GM19467 (cell line): Measurements from ENCODE around the gene FOXI3.
"Not testable (repeated sequence)": the region's sequence is repeated elsewhere in the genome, so short reads cannot be mapped to it uniquely, and the experiment has no call there.

Source experiments
- ATAC-seq: cut with Tn5 transposase; IDR thresholded peaks from one replicate; pipeline ENCODE4 v1.9.1; 2021; ENCODE audit warnings: mild to moderate bottlenecking, moderate library complexity; ENCODE audit not compliant: unreplicated experiment

FOXI3 gene

GRCh38 chr2:88442473-88442872 lies 10.0 kb downstream of the FOXI3 start:
- ATAC-seq, result no peak

- no peak for ATAC-seq
Measured at GRCh38 chr2:88442061-88442460, 10.4 kb downstream of the FOXI3 start.

- ATAC-seq, result no peak
Measured at GRCh38 chr2:88437010-88437409, 15.5 kb downstream of the FOXI3 start.

GRCh38 chr2:88429929-88430328 lies 22.6 kb downstream of the FOXI3 start:
- ATAC-seq, result no peak

- ATAC-seq, result no peak
Measured at GRCh38 chr2:88423733-88424132, 28.8 kb downstream of the FOXI3 start.

- not testable (repeated sequence) for ATAC-seq
Measured at GRCh38 chr2:88419051-88419450, 33.4 kb downstream of the FOXI3 start.

- ATAC-seq, result no peak
Measured at GRCh38 chr2:88416016-88416663, 36.4 kb downstream of the FOXI3 start.

GRCh38 chr2:88408870-88409269 lies 43.6 kb downstream of the FOXI3 start:
- ATAC-seq, result not testable (repeated sequence)

- ATAC-seq, result no peak
Measured at GRCh38 chr2:88400037-88400767, 52.3 kb downstream of the FOXI3 start.

GRCh38 chr2:88398180-88398579 lies 54.3 kb downstream of the FOXI3 start:
- ATAC-seq, result no peak
